ENCODE results near the gene ROMO1. TPM values are rescaled to one million over a fixed set of nuclear protein-coding genes. Genes with fewer than 3 reads are reported as not detected.

ROMO1 gene
- total and polyA plus RNA-seq, 2 of the 8 experiments (the other 6 are each of a cell fraction or from before 2014, with no cell fraction given): 164 to 702 TPM

DNA sequence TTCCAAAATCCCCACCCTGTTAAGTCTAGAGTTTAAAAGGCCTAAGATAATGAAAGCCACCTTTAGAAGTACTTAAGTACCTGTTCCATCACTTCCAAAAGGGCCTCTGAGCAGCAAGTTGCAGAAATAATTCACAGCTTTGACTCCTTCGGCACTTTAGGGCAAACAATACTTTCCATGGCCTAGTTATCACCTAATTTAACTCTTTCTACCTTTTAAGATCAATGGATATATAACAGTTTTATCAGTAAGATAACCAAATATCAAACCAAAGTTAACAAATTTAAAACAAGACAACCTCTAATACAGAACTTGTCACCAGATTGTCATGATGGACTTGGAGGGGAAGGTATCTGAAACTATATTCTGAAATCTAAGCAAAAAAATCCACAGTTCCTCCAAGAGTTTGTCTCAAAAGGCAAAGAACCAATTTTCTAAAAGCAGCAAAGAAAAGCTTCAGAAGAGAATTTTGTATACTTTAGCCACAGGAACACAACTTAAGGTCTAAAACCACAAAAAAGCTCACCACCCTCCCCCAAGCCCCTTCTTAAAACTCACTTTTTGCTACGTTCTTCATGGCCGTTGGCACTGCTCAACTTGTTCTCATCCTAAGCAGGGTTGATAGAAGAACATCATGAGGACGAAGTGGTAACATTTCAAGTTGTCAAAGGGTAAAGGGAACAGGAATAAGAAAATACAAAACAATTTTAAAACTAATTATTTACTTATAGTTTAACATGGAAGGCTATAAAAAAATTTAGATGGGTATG is 39.4 kb downstream of the ROMO1 start:
- peaks cover 22 to 26% of the 10 kb centered on the region in 2 experiments for H4K20me1 ChIP-seq (replicated peaks in 1 of 2; ENCODE audit: control insufficient read depth in 1 of 2, insufficient read depth in 2 of 2, low read length in 2 of 2)
- H3K23me2 ChIP-seq (ENCODE audit: low read depth, low read length): 0 out of 2 replicates have a peak, but pooled peaks cover 4% of the 10 kb centered on the region
- TF ChIP-seq EP300 (IDR thresholded peaks at IDR 0.05; ENCODE audit: borderline replicate concordance in 1 of 2, low read depth in 2 of 2, low read length in 2 of 2) (no peak), POLR2A (IDR thresholded peaks at IDR 0.05; ENCODE audit: control extremely low read depth in 1 of 2, low read depth in 2 of 2, low read length in 2 of 2) (peak in 1 of 2 experiments; percentile 60; a peak in 2 of 3 replicates)
- H3K4ac ChIP-seq (replicated peaks; ENCODE audit: insufficient read length, low read depth, low read length): no peak overlapping the region
- H3K27me3 ChIP-seq (replicated peaks in 1 of 4; ENCODE audit: control insufficient read depth in 3 of 4, extremely low read depth in 1 of 4, insufficient read depth in 3 of 4, low read length in 3 of 4): no peaks in the 10 kb centered on the region
- no peak overlapping the region; a peak in 1 of 7 replicates for H3K9ac ChIP-seq (replicated peaks in 1 of 4; ENCODE audit: extremely low read depth in 1 of 4, low read depth in 3 of 4, low read length in 3 of 4)
- H3K23ac ChIP-seq (ENCODE audit: insufficient read length): no peak overlapping the region
- DNase-seq (ENCODE audit: low read depth in 1 of 2, low spot score in 2 of 2): no peak
- POLR2A ChIA-PET (ENCODE audit: partially characterized antibody): interaction anchor here (0.6 to 45.3 kb wide), 15 partner anchors 10 to 854 kb away, joined by 3 to 2341 read pairs (median 5); partner anchors contain the start of genes CPNE1, ERGIC3, NFS1 and PHF20
- no peak overlapping the region for H2BK20ac ChIP-seq (ENCODE audit: low read length)
- H3K36me3 ChIP-seq (ENCODE audit: control insufficient read depth in 2 of 4, insufficient read depth in 4 of 4, low read length in 3 of 4): peaks cover 31 to 72% (median 63%) of the 10 kb centered on the region in 4 experiments
- peak overlapping the region in 1 of 2 experiments; percentile 63; a peak in 1 of 4 replicates for H3K4me2 ChIP-seq (ENCODE audit: insufficient read depth in 1 of 2, low read depth in 2 of 2, low read length in 2 of 2)
- no peak overlapping the region for H2AK5ac ChIP-seq (ENCODE audit: low read depth, low read length)
- peaks cover 0 to 4% (median 4%) of the 10 kb centered on the region in 4 experiments; a peak in 3 of 7 replicates for H3K4me1 ChIP-seq (replicated peaks in 1 of 4; ENCODE audit: control insufficient read depth in 3 of 4, insufficient read depth in 4 of 4, low read length in 3 of 4)
- H2AFZ ChIP-seq (ENCODE audit: low read length): no peak overlapping the region
- H2BK120ac ChIP-seq (replicated peaks; ENCODE audit: low read depth, low read length): no peak overlapping the region
- no peak for FAIRE-seq
- no peak overlapping the region for H2BK5ac ChIP-seq (ENCODE audit: low read depth, low read length)
- no peak overlapping the region for H3K56ac ChIP-seq (replicated peaks; ENCODE audit: insufficient read length, low read depth, low read length)
- H2BK15ac ChIP-seq (ENCODE audit: low read length): no peak overlapping the region
- no peaks in the 10 kb centered on the region for H3K9me3 ChIP-seq (ENCODE audit: insufficient read depth in 2 of 2, low read depth in 1 of 2, low read length in 1 of 2)
- H3K79me1 ChIP-seq (ENCODE audit: low read depth, low read length): no peaks in the 10 kb centered on the region
- WGBS, 2 experiments (ENCODE audit: extremely low coverage in 1 of 2, insufficient coverage in 1 of 2, insufficient read length in 1 of 2, insufficient replicate concordance in 2 of 2, low coverage in 1 of 2, low lambda C conversion rate in 2 of 2, missing lambda C conversion rate in 1 of 2): 94% methylated on average over 4 of the region's 4 CpGs; no CpG with 5 or more reads in 1 of the 2 experiments
- no peak overlapping the region for H3K14ac ChIP-seq (ENCODE audit: insufficient read length)
- no peak overlapping the region for H2BK12ac ChIP-seq (ENCODE audit: low read depth, low read length)
- 0 out of 8 replicates have a peak overlapping the region, but pooled peaks of 1 of the 4 experiments have one; percentile 0 for H3K4me3 ChIP-seq (ENCODE audit: extremely low read depth in 1 of 4, insufficient read depth in 2 of 4, low read depth in 3 of 4, low read length in 4 of 4)
- CTCF ChIA-PET (ENCODE audit: partially characterized antibody): interaction anchor here (0.5 to 1.1 kb wide), 2 partner anchors 103 to 114 kb away, joined by 3 to 4 read pairs; no protein-coding TSS in a partner anchor
- H3K27ac ChIP-seq (ENCODE audit: low read depth, low read length): no peak overlapping the region
- no peak overlapping the region for H3K18ac ChIP-seq (ENCODE audit: extremely low read depth, low read length)
- no peak overlapping the region for H4K91ac ChIP-seq (replicated peaks; ENCODE audit: insufficient read length, low read length)
- no peak overlapping the region for H4K8ac ChIP-seq (ENCODE audit: extremely low read depth, insufficient read depth, low read length)
- H3K79me2 ChIP-seq (ENCODE audit: control insufficient read depth in 1 of 2, insufficient read depth in 2 of 2, low read length in 2 of 2): peaks cover 34 to 88% of the 10 kb centered on the region in 2 experiments
- H4K5ac ChIP-seq (ENCODE audit: insufficient read length, low read depth, low read length): no peak overlapping the region
